ENCODE data around the gene RASA2.

RASA2 gene, protein sequence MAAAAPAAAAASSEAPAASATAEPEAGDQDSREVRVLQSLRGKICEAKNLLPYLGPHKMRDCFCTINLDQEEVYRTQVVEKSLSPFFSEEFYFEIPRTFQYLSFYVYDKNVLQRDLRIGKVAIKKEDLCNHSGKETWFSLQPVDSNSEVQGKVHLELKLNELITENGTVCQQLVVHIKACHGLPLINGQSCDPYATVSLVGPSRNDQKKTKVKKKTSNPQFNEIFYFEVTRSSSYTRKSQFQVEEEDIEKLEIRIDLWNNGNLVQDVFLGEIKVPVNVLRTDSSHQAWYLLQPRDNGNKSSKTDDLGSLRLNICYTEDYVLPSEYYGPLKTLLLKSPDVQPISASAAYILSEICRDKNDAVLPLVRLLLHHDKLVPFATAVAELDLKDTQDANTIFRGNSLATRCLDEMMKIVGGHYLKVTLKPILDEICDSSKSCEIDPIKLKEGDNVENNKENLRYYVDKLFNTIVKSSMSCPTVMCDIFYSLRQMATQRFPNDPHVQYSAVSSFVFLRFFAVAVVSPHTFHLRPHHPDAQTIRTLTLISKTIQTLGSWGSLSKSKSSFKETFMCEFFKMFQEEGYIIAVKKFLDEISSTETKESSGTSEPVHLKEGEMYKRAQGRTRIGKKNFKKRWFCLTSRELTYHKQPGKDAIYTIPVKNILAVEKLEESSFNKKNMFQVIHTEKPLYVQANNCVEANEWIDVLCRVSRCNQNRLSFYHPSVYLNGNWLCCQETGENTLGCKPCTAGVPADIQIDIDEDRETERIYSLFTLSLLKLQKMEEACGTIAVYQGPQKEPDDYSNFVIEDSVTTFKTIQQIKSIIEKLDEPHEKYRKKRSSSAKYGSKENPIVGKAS

DNA sequence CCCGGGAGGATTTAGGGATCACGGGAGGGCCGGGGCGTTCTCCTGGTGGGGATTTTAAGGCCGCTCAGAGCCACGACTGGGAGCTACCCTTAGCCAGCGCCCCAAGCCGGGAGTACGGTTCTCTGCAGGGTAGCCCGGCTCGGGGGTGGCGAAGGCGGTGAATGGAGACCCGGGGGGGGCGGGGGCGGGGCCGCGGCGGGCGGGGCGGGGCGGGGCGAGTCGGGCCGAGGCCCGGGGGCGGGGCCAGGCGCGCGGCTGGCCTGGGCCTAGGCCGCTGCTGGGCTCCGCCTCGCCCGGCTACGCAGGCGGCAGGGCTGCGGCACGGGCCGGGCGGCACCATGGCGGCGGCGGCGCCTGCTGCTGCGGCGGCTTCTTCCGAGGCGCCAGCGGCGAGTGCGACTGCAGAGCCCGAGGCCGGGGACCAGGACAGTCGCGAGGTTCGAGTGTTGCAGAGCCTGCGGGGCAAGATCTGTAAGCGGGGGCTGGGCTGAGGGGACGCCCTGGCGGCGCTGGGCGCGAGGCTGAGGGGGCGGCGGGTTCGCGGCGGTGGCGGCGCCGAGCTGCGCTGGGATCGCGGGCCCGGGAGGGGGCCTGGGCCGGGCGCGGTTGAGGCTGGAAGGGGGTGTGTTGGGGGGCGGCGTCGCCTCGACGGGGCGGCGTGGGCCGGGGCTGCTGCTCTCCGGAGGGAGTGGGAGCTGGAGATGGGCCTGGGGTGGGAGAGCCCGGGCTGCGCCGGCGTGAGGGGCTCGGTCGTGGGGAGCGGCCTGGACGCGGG, at the start of gene RASA2:
Gene RASA2 (plus strand): TSS at position 282 of the 775 bp plus-strand sequence. CDS start 57 bp downstream, at position 339.
- DNase-seq, result peak; percentile 74

DNA sequence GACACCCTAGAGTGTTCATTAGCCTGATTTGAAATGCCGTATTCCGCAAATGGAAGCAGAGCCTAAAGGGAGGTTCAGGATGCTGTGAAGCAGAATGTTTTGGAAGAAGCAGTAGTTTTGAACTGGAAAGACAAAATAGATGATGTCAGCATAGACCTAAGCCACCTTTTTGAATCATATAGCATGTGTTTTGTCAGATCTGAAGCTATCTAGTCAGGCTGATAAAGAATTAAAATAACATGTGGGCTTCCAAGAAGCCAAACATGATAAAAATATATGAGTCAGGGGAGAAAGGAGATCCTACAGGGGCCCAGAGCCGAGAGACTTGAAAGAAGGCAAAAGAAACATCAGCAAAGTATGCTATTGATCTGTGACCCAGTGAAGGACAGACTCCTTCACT, 47.2 kb upstream of the RASA2 start:
- DNase-seq, result no peak

DNA sequence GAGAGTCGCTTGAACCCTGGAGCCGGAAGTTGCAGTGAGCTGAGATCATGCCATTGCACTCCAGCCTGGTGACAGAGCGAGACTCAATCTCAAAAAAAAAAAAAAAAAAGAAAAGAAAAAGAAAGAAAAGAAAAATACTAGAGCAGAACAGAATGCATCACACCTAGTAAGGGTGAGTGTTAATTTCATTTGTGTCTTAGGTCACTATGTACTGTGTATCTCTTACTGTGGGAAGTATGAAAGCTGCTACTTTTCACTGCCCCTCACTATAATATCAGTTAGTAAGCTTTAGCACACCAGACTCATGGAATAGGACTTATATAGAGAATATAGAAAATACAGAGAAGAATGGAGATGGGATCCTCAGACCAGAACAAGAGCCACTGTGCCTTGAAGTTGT, 45.9 kb upstream of the RASA2 start:
- DNase-seq, result no peak

DNA sequence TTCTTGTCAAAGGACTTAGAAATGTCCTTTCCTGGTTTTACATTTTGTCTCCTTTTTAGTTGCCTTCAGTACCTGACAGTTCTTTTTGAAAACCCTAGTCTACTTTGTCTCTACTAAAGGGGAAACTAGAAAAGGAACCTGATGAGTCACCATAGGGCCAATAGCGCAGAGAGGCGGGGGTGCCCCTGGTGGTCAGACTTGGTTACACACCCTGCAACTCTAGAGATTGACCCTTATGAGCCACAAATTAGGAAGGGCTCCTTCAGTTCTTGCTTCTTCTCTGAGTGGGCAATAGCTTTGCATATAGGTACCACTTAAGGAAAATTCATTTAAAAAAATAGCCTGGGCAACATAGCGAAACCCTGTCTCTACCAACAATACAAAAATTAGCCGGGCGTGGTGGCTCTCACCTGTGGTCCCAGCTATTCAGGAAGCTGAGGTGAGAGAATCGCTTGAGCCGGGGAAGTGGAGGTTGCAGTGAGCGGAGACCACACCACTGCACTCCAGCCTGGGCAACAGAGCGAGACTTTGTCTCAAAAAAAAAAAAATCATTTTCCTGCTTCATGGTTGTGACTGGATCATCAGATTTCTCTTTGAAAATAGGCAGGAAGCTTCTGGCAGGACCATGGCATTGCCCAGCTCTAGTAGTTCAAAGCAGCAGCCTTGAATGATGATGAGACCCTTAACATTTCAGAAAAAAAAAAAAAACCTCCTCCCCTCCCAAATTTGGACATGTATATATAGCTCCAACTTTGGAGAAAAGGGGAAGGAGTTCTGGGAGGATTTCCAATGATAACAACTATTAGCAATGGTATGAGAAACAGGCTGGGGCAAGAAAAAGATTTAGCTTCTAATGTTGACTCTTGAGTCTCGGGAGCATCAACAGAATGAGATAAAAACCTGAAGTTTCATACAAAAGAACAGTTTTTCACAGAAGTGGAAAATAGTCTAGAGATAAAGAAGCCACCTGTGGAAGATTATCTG, 45.2 kb upstream of the RASA2 start:
- peak; percentile 87 for DNase-seq

DNA sequence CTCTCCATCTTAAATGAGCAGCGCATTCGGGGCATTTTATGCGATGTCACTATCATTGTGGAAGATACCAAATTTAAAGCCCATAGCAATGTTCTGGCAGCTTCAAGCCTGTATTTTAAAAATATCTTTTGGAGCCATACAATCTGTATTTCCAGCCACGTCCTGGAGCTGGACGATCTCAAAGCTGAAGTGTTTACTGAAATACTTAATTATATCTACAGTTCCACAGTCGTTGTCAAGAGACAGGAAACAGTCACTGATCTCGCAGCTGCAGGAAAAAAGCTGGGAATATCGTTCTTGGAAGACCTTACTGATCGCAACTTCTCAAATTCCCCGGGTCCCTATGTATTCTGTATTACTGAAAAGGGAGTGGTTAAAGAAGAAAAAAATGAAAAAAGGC, 44.4 kb upstream of the RASA2 start:
- DNase-seq, result no peak

DNA sequence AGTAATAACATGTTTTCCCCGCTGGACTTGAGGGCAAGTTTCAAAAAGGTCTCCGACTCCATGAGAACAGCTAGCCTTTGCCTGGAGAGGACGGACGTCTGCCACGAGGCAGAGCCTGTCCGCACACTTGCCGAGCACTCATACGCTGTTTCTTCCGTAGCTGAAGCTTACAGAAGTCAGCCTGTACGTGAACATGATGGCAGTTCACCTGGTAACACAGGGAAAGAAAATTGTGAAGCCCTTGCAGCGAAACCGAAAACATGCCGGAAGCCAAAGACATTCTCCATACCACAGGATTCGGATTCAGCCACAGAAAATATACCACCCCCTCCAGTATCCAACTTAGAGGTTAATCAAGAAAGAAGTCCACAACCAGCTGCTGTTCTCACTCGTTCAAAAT, 43.9 kb upstream of the RASA2 start:
- no peak for DNase-seq

DNA sequence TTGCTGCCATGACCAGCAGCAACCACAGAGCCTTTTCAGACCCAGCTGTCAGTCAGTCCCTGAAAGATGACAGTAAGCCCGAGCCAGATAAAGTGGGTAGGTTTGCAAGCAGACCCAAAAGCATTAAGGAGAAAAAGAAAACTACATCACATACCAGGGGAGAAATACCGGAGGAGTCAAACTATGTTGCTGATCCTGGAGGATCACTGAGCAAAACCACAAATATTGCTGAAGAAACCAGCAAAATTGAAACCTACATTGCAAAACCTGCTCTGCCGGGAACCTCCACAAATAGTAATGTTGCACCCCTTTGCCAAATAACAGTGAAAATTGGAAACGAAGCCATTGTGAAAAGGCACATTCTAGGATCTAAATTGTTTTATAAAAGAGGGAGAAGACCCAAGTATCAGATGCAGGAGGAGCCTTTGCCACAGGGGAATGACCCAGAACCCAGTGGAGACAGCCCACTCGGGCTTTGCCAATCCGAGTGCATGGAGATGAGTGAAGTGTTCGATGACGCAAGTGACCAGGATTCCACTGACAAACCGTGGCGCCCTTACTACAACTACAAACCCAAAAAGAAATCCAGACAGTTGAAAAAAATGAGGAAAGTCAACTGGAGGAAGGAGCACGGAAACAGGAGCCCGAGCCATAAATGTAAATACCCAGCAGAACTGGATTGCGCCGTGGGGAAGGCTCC, 42.1 kb upstream of the RASA2 start:
- no peak for DNase-seq

DNA sequence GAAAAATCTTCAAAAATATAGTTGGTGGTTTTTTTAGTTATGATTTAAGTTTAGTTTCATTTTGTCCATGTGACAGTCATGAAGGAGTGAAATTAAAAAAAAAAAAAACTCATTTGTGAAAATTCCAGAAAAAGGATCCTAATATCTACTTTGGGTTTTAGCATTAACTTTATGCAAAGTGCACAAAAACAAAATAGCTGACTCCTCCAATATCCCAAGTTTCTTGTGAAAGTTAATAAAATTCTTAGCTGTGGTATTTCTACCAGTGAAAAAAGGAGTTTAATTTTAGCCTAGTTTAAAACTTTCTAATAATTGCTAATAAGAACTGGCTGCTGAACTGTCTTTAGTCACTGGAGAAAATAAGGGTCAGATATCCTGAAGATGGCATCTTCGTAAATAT, 40.8 kb upstream of the RASA2 start:
- no peak for DNase-seq

DNA sequence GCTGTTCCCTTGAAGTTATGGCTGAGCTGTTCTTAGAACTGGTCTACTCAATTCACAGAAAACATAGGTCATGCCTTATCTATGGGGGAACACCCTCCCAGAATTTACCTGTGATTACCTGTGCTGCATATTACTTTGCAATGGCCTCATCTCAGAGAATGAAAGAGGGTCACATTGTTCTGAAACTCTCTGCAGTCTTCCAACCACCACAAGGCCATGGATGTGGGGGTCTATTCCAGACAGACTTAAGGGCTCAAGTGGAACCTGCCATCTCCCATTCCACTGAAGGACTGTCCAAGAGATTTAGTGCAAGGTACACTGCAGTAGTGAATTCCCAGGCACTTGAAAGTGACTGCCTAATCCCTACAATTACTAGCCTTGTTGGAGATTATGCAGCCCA, 40.1 kb upstream of the RASA2 start:
- no peak for DNase-seq

DNA sequence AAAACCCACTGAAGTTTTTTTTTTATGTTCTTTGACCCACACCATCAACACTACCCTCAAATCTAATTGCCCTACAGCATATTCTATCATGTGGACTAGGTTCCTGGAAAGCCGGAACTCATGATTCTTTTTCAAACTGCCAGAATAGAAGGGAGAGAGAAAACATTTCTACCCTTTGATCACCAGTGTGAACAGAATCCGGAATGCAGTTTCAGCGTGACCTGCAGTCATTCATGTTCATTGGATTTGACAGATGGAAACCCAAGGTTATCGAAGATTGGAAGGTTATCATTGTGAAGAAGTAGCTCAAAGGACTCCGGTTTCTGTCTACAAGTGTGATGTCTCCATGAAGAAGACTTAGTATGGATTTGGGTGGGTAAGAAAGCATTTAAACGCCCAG, 39.4 kb upstream of the RASA2 start:
- no peak for DNase-seq

DNA sequence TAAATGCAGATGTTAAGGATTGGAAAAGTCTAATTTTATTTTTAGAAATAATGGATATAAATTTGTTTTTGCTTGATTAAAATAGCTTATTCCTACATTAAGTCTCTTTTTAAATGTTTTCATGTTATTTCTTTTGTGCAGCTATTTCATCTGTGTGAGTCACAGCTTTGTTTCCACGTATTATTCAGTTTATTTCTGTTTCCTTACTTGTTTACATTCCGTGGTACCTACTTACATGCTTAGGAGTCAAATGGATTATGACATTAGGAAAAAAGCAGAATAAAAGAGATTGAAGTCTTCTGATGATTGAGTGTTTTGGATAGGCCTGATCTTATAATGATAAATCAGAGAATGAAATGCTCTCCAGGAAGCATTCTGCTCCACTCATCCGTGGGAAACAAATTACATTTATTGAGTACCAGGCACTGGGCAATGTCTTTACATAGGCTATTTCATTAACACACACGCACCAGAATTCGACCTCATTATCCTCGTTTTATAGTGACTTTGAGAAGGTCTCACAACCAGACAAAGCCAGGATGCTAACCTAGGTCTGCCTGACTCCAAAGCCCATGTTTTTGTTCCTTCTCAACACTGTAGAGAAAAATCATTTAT, 38.1 kb upstream of the RASA2 start:
- DNase-seq, result no peak

DNA sequence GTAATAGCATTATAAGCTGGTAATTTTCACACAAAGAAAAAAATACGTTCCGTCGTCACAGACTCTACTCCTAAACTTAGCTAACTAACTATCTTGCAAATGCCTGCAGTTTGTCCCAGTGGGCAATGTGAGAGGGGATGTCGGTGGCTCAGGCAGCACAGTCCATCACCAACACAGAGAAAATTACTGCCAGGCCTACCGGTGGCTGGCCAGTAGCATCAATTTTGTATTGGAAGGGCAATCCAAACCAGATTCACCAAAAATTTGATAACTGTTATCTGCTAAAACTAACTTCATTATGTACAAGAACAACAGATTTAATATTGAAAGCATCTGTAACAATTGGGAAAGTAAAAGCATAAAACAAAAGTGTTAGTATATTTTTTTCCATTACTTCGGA, 37.4 kb upstream of the RASA2 start:
- no peak for DNase-seq

DNA sequence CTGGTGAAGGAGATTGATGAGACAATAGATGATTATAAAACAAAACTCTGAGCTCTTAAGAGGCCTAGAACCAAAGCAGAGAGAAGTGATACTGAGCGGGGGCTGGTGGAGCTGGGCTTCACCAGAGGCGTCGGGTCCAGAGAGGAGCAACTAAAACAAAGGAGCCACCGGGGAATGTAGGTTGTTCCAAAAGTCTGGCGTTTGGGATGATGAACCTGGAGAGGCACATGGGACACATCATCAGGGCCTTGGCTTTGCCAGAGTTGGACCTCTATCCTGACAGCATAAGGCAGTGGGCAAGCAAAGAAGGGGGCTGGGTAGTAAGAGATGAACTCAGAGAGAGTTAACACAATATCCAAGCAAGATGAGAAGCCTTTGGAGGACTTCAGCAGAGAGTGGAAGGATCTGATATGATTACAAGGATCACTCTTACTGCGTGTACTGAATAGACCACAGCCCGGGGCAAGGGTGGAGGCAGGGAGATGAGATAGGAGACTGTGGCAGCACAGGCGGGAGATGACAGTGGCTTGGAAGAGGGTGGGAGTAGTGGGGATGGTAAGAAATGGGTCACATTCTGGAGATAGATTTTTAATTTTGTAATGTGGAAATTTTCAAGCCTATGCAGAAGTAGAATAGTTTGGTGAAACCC, 36.0 kb upstream of the RASA2 start:
- DNase-seq, result no peak

DNA sequence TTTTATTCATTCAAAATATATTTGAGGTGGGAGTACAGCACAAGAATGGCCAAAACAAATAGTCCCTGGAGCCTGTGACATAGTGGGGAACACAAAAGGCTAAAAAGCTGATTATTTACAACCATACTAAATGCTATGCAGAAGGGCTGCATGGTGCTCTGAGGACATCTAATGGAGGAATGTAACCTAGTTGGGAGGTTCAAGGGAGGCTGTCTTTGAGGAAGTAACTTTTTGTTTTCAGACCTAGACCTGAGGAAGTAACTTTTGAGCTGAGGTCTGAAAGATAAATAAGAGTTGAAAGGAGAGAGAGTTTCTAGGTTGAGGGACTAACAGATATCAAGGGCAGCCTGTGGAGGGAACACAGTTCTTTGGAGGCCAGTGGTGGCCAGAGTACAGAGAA, 34.8 kb upstream of the RASA2 start:
- DNase-seq, result peak; percentile 21

DNA sequence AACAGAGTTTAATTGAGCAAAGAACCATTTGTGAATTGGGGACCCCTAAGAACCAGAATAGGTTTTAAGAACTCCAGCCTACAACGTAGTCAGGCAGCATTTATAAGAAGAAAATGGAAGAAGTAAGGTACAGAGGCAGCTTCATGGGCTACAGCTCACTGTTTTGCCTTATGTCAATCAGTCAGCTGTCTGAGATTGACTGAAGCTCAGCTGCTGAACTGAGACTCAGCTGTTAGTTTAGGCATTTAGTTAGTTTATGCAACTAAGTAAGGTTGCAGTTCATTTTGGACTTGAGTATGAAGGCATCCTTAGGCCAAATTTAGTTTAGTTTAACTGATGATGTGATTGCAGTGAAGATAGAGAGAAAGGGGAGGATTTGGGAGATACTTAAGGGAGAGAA, 34.1 kb upstream of the RASA2 start:
- DNase-seq, result no peak

DNA sequence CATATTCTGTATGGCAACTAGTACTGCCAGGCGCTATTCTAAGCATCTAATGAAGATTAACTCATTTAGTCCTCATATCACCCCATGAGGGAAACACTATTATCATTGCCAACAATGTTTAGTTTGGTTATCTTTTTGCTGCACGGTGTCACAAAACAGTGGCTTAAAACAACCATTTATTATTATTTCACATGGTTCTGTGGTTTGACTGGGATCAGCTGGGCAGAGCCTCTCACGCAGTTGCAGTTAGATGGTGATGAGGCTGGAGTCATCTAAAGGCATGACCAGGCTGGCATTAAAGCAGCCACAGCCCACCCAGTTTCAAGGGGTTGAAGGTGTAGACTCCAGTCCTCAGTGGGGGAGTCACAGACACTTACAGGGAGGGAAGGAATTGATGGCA, 32.8 kb upstream of the RASA2 start:
- no peak for DNase-seq

DNA sequence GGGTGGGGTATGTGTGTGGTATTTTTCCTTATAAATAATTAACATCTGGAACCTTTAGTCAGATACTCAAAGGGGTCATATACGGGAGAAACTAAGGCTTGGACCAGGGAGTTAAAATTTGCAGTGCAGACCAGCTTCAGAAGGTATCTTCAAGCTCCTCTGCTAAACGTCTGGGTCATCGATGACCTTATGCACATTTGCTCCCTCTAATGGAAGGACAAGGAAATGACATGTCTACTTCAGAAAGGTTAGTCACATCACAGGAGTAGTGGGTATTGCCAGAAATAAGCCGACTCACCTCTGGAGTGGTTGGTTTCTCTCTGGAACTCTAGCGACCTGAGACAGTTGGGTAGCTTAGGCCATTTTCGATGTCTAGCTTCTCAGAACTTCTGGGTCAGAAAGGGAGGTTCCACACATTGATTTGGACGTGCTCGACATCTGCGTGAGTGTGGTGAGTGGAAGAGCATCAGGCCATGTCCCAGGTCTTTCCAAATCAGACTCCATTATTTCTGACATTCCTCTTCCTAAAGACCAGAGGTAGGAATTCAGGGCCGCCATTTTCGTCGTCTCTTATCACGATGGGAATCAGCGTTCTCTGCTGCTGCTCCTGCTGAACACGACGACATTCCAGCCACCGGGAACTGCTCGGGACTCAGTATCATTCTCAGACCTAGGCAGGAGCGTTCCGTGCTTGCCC, 31.8 kb upstream of the RASA2 start:
- peak; percentile 30 for DNase-seq

DNA sequence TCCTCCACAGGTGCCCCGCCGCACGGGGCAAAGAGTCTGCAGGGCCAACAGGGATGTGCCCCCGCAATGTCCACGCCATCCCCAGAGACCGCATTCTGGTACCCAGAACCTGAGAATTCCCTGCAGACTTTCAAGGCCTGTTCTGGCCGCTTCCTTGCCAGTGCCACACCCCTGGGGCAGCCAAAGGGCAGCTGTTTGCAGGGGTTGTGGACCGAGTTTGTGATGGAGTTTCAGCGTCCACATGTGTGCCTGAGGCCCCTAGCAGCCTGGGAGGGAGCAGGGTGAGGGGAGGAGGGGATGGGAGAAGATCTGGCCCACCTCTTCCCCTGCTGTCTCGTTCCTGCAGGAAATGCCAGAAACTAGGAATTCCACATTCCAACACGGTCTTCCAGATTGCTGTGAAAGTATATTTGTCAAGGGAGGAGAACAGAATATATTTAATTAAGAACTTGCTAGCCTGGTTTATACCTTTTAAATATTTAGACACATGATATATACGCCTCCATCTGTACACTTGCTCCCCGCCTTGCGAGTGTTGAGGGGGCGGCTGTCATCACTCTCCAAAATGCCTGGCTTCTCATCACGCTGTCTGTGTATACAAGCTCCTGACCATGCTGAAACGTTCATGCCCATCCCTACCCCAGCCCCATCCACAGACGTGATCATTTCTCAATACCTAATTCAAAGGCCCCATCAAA, 31.1 kb upstream of the RASA2 start:
- no peak for DNase-seq

DNA sequence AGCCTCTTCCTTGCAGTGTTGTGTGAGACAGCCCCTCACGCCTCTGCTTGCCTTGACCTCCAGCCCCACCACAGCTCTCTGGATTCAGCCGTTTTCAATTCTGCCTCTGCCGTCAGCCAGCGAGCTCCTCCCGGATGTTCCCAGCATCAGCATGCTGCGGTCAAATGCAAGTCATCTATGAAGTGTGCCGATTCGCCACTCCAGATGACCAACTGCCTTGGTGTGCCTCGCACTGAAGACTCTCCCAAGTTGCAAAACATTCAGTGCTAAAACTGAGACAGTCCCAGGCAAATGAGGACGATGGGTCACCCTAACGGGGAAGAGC, 30.6 kb upstream of the RASA2 start:
- DNase-seq, result no peak

Data from stimulated activated CD4-positive, alpha-beta T cell treated with anti-CD3 and anti-CD28 coated beads, Interleukin-15, amount 100 ng/mL, for 24 hours (primary cell).